M059J (cell line): ENCODE measurements around the gene ARAF. TPM values are rescaled to one million over a fixed set of nuclear protein-coding genes. Genes with fewer than 3 reads are reported as not detected.

Experiments
- DNase-seq: peaks from one replicate; pipeline ENCODE4 v3.0.0-alpha.2; 2012; ENCODE audit warnings: low read depth
- total RNA-seq: library from RNA; depleted of rRNA; stranded (reverse); fragments of >200 nt; shearing (Covaris generic); gene quantifications from 2 replicates; pipeline ENCODE4 v1.2.3, GENCODE V29; 2014; rRNA removed

Gene ARAF
- total RNA-seq, 1 experiment from 2014 or later = 47.7 TPM

- peak; percentile 66 for DNase-seq
Observed at GRCh38 chrX:47619486-47620302, 58.7 kb downstream of the ARAF start, which contains the start of gene SYN1. TSS of gene SYN1 (minus strand) at chrX:47619857. CDS start at chrX:47619728, 129 bp downstream.

GRCh38 chrX:47620303-47620685 lies 59.3 kb downstream of the ARAF start:
- no peak for DNase-seq

Other genes starting within 250 kb of the ARAF start
- 0.05 and 0.20 TPM in 2 replicates for gene ZNF157, start 190.6 kb upstream of the ARAF start, total RNA-seq
- gene ZNF41, start 78.0 kb upstream of the ARAF start, total RNA-seq = 8.2 and 11.7 TPM in 2 replicates
- gene TIMP1, start 21.2 kb downstream of the ARAF start, total RNA-seq = 313 and 355 TPM in 2 replicates
- gene SYN1, start 58.7 kb downstream of the ARAF start, total RNA-seq = 0.07 and 1.4 TPM in 2 replicates
- not detected in 2 replicates for gene CFP, start 68.7 kb downstream of the ARAF start, total RNA-seq
- gene ELK1, start 89.4 kb downstream of the ARAF start, total RNA-seq = 37.9 and 51.0 TPM in 2 replicates
- gene UXT, start 98.0 kb downstream of the ARAF start, total RNA-seq = 178 and 233 TPM in 2 replicates